ENCODE measurements around the gene HOXB6.

Gene HOXB6

GRCh38 chr17:48563385-48563838, 41.4 kb downstream of the HOXB6 start:
- Histone ChIP-seq H2BK15ac (ENCODE audit: low read length) (no peak overlapping the region), H2BK120ac (ENCODE audit: low read depth, low read length) (no peak overlapping the region), H3K9me3 (replicated peaks in 1 of 2; ENCODE audit: control insufficient read depth in 2 of 2, insufficient read depth in 1 of 2, low read depth in 1 of 2, low read length in 2 of 2) (peaks cover 0 to 2% of the 10 kb centered on the region in 2 donors), H3K27ac (replicated peaks; ENCODE audit: low read length) (no peak overlapping the region), H3K79me1 (ENCODE audit: low read depth, low read length) (no peaks in the 10 kb centered on the region), H3K23ac (ENCODE audit: low read depth, low read length, poor library complexity) (peak overlapping the region; percentile 69), H3K4me2 (ENCODE audit: insufficient read depth, low read length, poor library complexity, severe bottlenecking) (no peak overlapping the region), H3K14ac (ENCODE audit: low read length) (no peak overlapping the region), H3K36me3 (replicated peaks in 1 of 2; ENCODE audit: control insufficient read depth in 2 of 2, insufficient read depth in 2 of 2, low read length in 2 of 2) (no peaks in the 10 kb centered on the region), H2AK5ac (ENCODE audit: low read depth, low read length) (no peak overlapping the region), H3K9ac (ENCODE audit: low read depth, low read length, poor library complexity) (no peak overlapping the region), H4K8ac (ENCODE audit: low read depth, low read length) (no peak overlapping the region), H2BK5ac (ENCODE audit: low read length) (no peak overlapping the region), H3K4me1 (ENCODE audit: control insufficient read depth in 2 of 2, insufficient read depth in 1 of 2, low read depth in 1 of 2, low read length in 2 of 2) (no peaks in the 10 kb centered on the region), H3K4me3 (ENCODE audit: low read length in 2 of 2) (no peak overlapping the region), H3K18ac (ENCODE audit: low read length) (no peak overlapping the region), H2BK12ac (ENCODE audit: low read length) (no peak overlapping the region), H2AFZ (ENCODE audit: low read length) (no peak overlapping the region), H4K91ac (ENCODE audit: low read depth, low read length, poor library complexity) (no peak overlapping the region), H3K27me3 (ENCODE audit: control insufficient read depth in 3 of 3, insufficient read depth in 3 of 3, low read depth in 1 of 3, low read length in 3 of 3) (peaks cover 69 to 98% (median 98%) of the 10 kb centered on the region in 3 experiments), H3K4ac (ENCODE audit: low read length) (no peak overlapping the region)
- no CpG with 5 or more reads among the region's 6 CpGs for WGBS, 2 donors (ENCODE audit: extremely low coverage in 2 of 2, insufficient read length in 2 of 2, insufficient replicate concordance in 1 of 2)
- no peak for DNase-seq (ENCODE audit: low spot score)

- Histone ChIP-seq H3K9ac (ENCODE audit: low read depth, low read length, poor library complexity) (no peak overlapping the region), H3K4me3 (ENCODE audit: low read length in 2 of 2) (no peak overlapping the region), H2BK15ac (ENCODE audit: low read length) (no peak overlapping the region), H2BK120ac (ENCODE audit: low read depth, low read length) (no peak overlapping the region), H3K18ac (ENCODE audit: low read length) (no peak overlapping the region), H2BK5ac (ENCODE audit: low read length) (no peak overlapping the region), H3K27me3 (ENCODE audit: control insufficient read depth in 3 of 3, insufficient read depth in 3 of 3, low read depth in 1 of 3, low read length in 3 of 3) (peaks cover 74 to 98% (median 98%) of the 10 kb centered on the region in 3 experiments), H2AK5ac (ENCODE audit: low read depth, low read length) (no peak overlapping the region), H4K8ac (ENCODE audit: low read depth, low read length) (no peak overlapping the region), H4K91ac (ENCODE audit: low read depth, low read length, poor library complexity) (no peak overlapping the region), H3K4me1 (ENCODE audit: control insufficient read depth in 2 of 2, insufficient read depth in 1 of 2, low read depth in 1 of 2, low read length in 2 of 2) (no peaks in the 10 kb centered on the region), H2AFZ (ENCODE audit: low read length) (no peak overlapping the region), H2BK12ac (ENCODE audit: low read length) (no peak overlapping the region), H3K23ac (ENCODE audit: low read depth, low read length, poor library complexity) (no peak overlapping the region), H3K36me3 (replicated peaks in 1 of 2; ENCODE audit: control insufficient read depth in 2 of 2, insufficient read depth in 2 of 2, low read length in 2 of 2) (no peaks in the 10 kb centered on the region), H3K14ac (ENCODE audit: low read length) (no peak overlapping the region), H3K79me1 (ENCODE audit: low read depth, low read length) (no peaks in the 10 kb centered on the region), H3K27ac (replicated peaks; ENCODE audit: low read length) (no peak overlapping the region), H3K4ac (ENCODE audit: low read length) (no peak overlapping the region), H3K9me3 (replicated peaks in 1 of 2; ENCODE audit: control insufficient read depth in 2 of 2, insufficient read depth in 1 of 2, low read depth in 1 of 2, low read length in 2 of 2) (peaks cover 0 to 2% of the 10 kb centered on the region in 2 donors), H3K4me2 (ENCODE audit: insufficient read depth, low read length, poor library complexity, severe bottlenecking) (no peak overlapping the region)
- WGBS, 2 donors (ENCODE audit: extremely low coverage in 2 of 2, insufficient read length in 2 of 2, insufficient replicate concordance in 1 of 2): no CpG with 5 or more reads among the region's 5 CpGs
- DNase-seq (ENCODE audit: low spot score): no peak
These were observed 41.9 kb downstream of the HOXB6 start for GRCh38 chr17:48562934-48563333.

GRCh38 chr17:48561884-48562810, 42.6 kb downstream of the HOXB6 start:
- H2AK5ac ChIP-seq (ENCODE audit: low read depth, low read length): no peak overlapping the region
- no peak overlapping the region for H3K23ac ChIP-seq (ENCODE audit: low read depth, low read length, poor library complexity)
- H3K9me3 ChIP-seq (replicated peaks in 1 of 2; ENCODE audit: control insufficient read depth in 2 of 2, insufficient read depth in 1 of 2, low read depth in 1 of 2, low read length in 2 of 2): peaks cover 0 to 2% of the 10 kb centered on the region in 2 donors
- H2BK12ac ChIP-seq (ENCODE audit: low read length): no peak overlapping the region
- peaks cover 71 to 98% (median 98%) of the 10 kb centered on the region in 3 experiments for H3K27me3 ChIP-seq (ENCODE audit: control insufficient read depth in 3 of 3, insufficient read depth in 3 of 3, low read depth in 1 of 3, low read length in 3 of 3)
- no peak overlapping the region for H3K27ac ChIP-seq (replicated peaks; ENCODE audit: low read length)
- H2BK5ac ChIP-seq (ENCODE audit: low read length): no peak overlapping the region
- no peak for DNase-seq (ENCODE audit: low spot score)
- H3K4me2 ChIP-seq (ENCODE audit: insufficient read depth, low read length, poor library complexity, severe bottlenecking): no peak overlapping the region
- H2BK15ac ChIP-seq (ENCODE audit: low read length): no peak overlapping the region
- WGBS, 2 donors (ENCODE audit: extremely low coverage in 2 of 2, insufficient read length in 2 of 2, insufficient replicate concordance in 1 of 2): no CpG with 5 or more reads among the region's 15 CpGs
- no peak overlapping the region for H3K4me3 ChIP-seq (ENCODE audit: low read length in 2 of 2)
- H4K8ac ChIP-seq (ENCODE audit: low read depth, low read length): no peak overlapping the region
- no peak overlapping the region for H3K14ac ChIP-seq (ENCODE audit: low read length)
- no peak overlapping the region for H3K9ac ChIP-seq (ENCODE audit: low read depth, low read length, poor library complexity)
- H2BK120ac ChIP-seq (ENCODE audit: low read depth, low read length): no peak overlapping the region
- no peak overlapping the region for H3K18ac ChIP-seq (ENCODE audit: low read length)
- H4K91ac ChIP-seq (ENCODE audit: low read depth, low read length, poor library complexity): no peak overlapping the region
- no peak overlapping the region for H2AFZ ChIP-seq (ENCODE audit: low read length)
- no peak overlapping the region for H3K4ac ChIP-seq (ENCODE audit: low read length)
- H3K4me1 ChIP-seq (ENCODE audit: control insufficient read depth in 2 of 2, insufficient read depth in 1 of 2, low read depth in 1 of 2, low read length in 2 of 2): no peaks in the 10 kb centered on the region
- H3K79me1 ChIP-seq (ENCODE audit: low read depth, low read length): no peaks in the 10 kb centered on the region
- no peaks in the 10 kb centered on the region for H3K36me3 ChIP-seq (replicated peaks in 1 of 2; ENCODE audit: control insufficient read depth in 2 of 2, insufficient read depth in 2 of 2, low read length in 2 of 2)

Data from neuronal stem cell (in vitro differentiated cells).